ENCODE results near the gene ABHD16A. TPM values are rescaled to one million over a fixed set of nuclear protein-coding genes. Genes with fewer than 3 reads are reported as not detected.
A peak's percentile ranks its signal among the peaks of the same experiment; 100 is the strongest.

ABHD16A gene
- total RNA-seq, 4 donors from 2014 or later = 47.3 to 81.4 (median 71.7) TPM

GRCh38 chr6:31662124-31662723 is 40.9 kb downstream of the ABHD16A start:
- peaks cover 48 to 57% of the 10 kb centered on the region in 2 donors for H3K4me1 ChIP-seq
- no peaks in the 10 kb centered on the region for H3K9me3 ChIP-seq
- intact Hi-C loops (cut with DNase I) = no loop called here
- no peaks in the 10 kb centered on the region for H3K27me3 ChIP-seq
- 93 to 97% methylated on average over 12 of the region's 12 CpGs for WGBS, 2 donors
- no peak overlapping the region for H3K4me3 ChIP-seq (replicated peaks in 1 of 3)
- no peak for DNase-seq
- H3K27ac ChIP-seq = no peak overlapping the region
- H3K36me3 ChIP-seq = peaks cover 3 to 10% of the 10 kb centered on the region in 2 donors
- TF ChIP-seq POLR2A (IDR thresholded peaks at IDR 0.05) = no peak
- TF ChIP-seq, protein P1, sequence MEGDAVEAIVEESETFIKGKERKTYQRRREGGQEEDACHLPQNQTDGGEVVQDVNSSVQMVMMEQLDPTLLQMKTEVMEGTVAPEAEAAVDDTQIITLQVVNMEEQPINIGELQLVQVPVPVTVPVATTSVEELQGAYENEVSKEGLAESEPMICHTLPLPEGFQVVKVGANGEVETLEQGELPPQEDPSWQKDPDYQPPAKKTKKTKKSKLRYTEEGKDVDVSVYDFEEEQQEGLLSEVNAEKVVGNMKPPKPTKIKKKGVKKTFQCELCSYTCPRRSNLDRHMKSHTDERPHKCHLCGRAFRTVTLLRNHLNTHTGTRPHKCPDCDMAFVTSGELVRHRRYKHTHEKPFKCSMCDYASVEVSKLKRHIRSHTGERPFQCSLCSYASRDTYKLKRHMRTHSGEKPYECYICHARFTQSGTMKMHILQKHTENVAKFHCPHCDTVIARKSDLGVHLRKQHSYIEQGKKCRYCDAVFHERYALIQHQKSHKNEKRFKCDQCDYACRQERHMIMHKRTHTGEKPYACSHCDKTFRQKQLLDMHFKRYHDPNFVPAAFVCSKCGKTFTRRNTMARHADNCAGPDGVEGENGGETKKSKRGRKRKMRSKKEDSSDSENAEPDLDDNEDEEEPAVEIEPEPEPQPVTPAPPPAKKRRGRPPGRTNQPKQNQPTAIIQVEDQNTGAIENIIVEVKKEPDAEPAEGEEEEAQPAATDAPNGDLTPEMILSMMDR (IDR thresholded peaks at IDR 0.05) = no peak

- Histone ChIP-seq H3K4me3 (replicated peaks in 1 of 3) (no peak overlapping the region), H3K4me1 (peaks cover 41 to 51% of the 10 kb centered on the region in 2 donors), H3K36me3 (peaks cover 0 to 6% of the 10 kb centered on the region in 2 donors), H3K27me3 (no peaks in the 10 kb centered on the region), H3K9me3 (no peaks in the 10 kb centered on the region), H3K27ac (peak overlapping the region in 2 of 3 donors; percentile 59 to 81)
- 83 to 87% methylated on average over 12 of the region's 12 CpGs for WGBS, 2 donors
- intact Hi-C loops (cut with DNase I) = no loop called here
- no peak for DNase-seq
- no peak for TF ChIP-seq POLR2A (IDR thresholded peaks at IDR 0.05)
- TF ChIP-seq, protein P1 (IDR thresholded peaks at IDR 0.05) = no peak
Measured at GRCh38 chr6:31661262-31662123, 41.6 kb downstream of the ABHD16A start.

DNA sequence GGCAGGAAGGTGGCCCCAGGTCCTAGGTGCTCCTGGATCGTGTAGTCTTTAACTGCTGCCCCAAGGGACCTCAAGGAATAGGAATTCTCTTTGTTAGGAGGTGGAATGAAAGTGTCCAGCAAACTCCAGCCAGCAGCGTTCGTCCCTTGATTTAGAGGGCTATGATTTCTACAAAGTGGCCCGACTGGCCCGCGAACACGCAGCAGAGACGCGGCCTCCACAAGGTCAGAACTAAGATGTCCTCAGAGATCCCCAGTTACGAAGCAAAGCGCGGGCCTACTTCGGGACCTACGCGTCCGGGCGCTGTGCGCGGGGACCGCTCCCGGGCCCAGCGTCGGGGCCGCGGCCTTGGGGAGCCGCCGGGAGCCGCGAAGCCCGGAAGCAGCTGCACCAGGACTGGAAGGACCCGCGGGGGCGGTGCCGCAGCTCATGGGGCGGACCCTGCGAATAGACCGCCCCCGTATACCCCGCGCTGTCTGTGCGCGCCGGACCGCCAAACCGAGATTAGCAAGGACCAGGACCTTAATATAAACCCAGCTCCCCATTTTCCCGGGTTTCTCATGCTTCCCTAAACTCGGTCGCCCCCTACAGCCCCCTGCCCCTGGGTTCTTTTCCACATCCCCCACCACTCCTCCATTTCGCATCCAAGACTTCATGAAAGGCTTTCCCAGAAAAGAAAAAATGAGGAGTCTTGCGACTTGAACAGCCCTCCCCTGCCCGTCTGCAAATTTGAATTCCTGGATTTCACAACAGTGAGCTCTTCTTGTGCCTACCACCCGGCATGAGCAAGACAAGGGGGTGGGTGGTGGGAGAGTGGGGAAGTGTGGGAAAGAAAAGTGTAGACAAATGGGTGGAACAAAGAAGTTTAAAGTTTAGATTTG is 42.5 kb downstream of the ABHD16A start, which contains the start of gene C6orf47:
TSS of gene C6orf47 (minus strand) at position 398 of the 881 bp plus-strand sequence. CDS start 831 bp downstream, outside the sequence.
- Histone ChIP-seq H3K27me3 (no peaks in the 10 kb centered on the region), H3K4me1 (peaks cover 38 to 51% of the 10 kb centered on the region in 2 donors), H3K36me3 (peaks cover 0 to 6% of the 10 kb centered on the region in 2 donors), H3K4me3 (replicated peaks in 1 of 3) (peak within 1 kb of the TSS; percentile 54 to 88 (median 83)), H3K9me3 (no peaks in the 10 kb centered on the region), H3K27ac (peak within 1 kb of the TSS; percentile 59 to 82 (median 81))
- WGBS, 2 donors = 0 to 1% methylated on average over 21 to 39 of the region's 52 CpGs
- TF ChIP-seq POLR2A (IDR thresholded peaks at IDR 0.05) = peak in 1 of 2 donors; percentile 80
- TF ChIP-seq, protein P1 (IDR thresholded peaks at IDR 0.05) = no peak
- peak; percentile 89 to 90 for DNase-seq
- intact Hi-C loops (cut with DNase I) = no loop called here

- Histone ChIP-seq H3K27me3 (no peaks in the 10 kb centered on the region), H3K4me3 (replicated peaks in 1 of 3) (peak overlapping the region; percentile 54 to 88 (median 83)), H3K27ac (peak overlapping the region; percentile 59 to 82 (median 81)), H3K36me3 (peaks cover 0 to 6% of the 10 kb centered on the region in 2 donors), H3K4me1 (peaks cover 38 to 51% of the 10 kb centered on the region in 2 donors), H3K9me3 (no peaks in the 10 kb centered on the region)
- WGBS, 2 donors = 11 to 55% methylated on average over 2 to 7 of the region's 13 CpGs
- peak; percentile 11 to 24 for DNase-seq
- TF ChIP-seq POLR2A (IDR thresholded peaks at IDR 0.05) = no peak
- TF ChIP-seq, protein P1 (IDR thresholded peaks at IDR 0.05) = no peak
- intact Hi-C loops (cut with DNase I) = no loop called here
Measured at GRCh38 chr6:31659649-31660380, 43.3 kb downstream of the ABHD16A start.
